ENCODE results near the gene PTP4A1.

GRCh38 chr6:63573076-63573898, 1.0 kb downstream of the PTP4A1 start:
- TF ChIP-seq CTCF (optimal IDR thresholded peaks at IDR 0.05 in 1 of 3, IDR thresholded peaks at IDR 0.05 in 1 of 3, conservative IDR thresholded peaks at IDR 0.05 in 1 of 3; ENCODE audit: extremely low read depth in 1 of 3, insufficient read depth in 2 of 3, low read length in 3 of 3): no peak
- TF ChIP-seq EZH2 (IDR thresholded peaks at IDR 0.05; ENCODE audit: low read length): no peak

Data from keratinocyte (primary cell).